Thyroid gland (tissue), 4 donors: ENCODE results near the gene CHCHD10.

ENCODE experiments used
- CTCF ChIP-seq, 6 experiments: fragments of 200-600 bp in 3 of 6; fragments of 450-650 bp in 3 of 6; sonication (generic) in 3 of 6; IDR thresholded peaks; one replicate each; pipeline ENCODE4 v1.5.1; 2016 to 2019; ENCODE audit warnings: antibody characterized with exemption in 6 of 6, mild to moderate bottlenecking in 2 of 6, inconsistent platforms in 1 of 6, moderate library complexity in 1 of 6
- POLR2A ChIP-seq, 2 donors: fragments of 450-650 bp; IDR thresholded peaks; one replicate each; pipeline ENCODE4 v1.6.1; 2017; ENCODE audit warnings: antibody characterized with exemption in 2 of 2, mild to moderate bottlenecking in 2 of 2, moderate library complexity in 1 of 2

GRCh38 chr22:23800297-23801237 is 32.8 kb upstream of the CHCHD10 start:
- TF ChIP-seq CTCF (IDR thresholded peaks at IDR 0.05): no peak
- no peak for TF ChIP-seq POLR2A (IDR thresholded peaks at IDR 0.05)
